CD14-positive monocyte (primary cell): ENCODE data around the gene CCDC33. TPM values are rescaled to one million over a fixed set of nuclear protein-coding genes. Genes with fewer than 3 reads are reported as not detected.

Source experiments
- DNase-seq, 3 donors: peaks; one replicate each; pipeline ENCODE4 v3.0.0-alpha.2; 2011 to 2022
- H2AFZ ChIP-seq: 2 replicates; pipeline ENCODE4 v1.6.0; 2012; ENCODE audit warnings: mild to moderate bottlenecking, low read depth, low read length, inconsistent platforms; ENCODE audit not compliant: insufficient read depth, poor library complexity, severe bottlenecking
- H3K27ac ChIP-seq, 2 donors: 1 replicate in 1 of 2; 2 replicates in 1 of 2; pipeline ENCODE4 v1.5.1; 2012 to 2013; ENCODE audit warnings: low read length in 2 of 2, control low read depth in 1 of 2, inconsistent platforms in 1 of 2, low read depth in 1 of 2, mild to moderate bottlenecking in 1 of 2
- H3K27me3 ChIP-seq, 2 donors: one replicate each; pipeline versions ENCODE4 v1.6.0 to v1.6.1; 2011 to 2013; ENCODE audit warnings: low read length in 2 of 2; ENCODE audit not compliant: control insufficient read depth in 2 of 2, insufficient read depth in 2 of 2
- H3K36me3 ChIP-seq, 2 donors: replicated peaks in 1 of 2; 1 replicate in 1 of 2; 2 replicates in 1 of 2; pipeline versions ENCODE4 v1.5.1 to v1.6.1; 2012 to 2013; ENCODE audit warnings: low read length in 2 of 2, control low read depth in 1 of 2, inconsistent platforms in 1 of 2, mild to moderate bottlenecking in 1 of 2; ENCODE audit not compliant: insufficient read depth in 2 of 2, control insufficient read depth in 1 of 2
- H3K4me1 ChIP-seq, 2 donors: 1 replicate in 1 of 2; 2 replicates in 1 of 2; pipeline versions ENCODE4 v1.5.1 to v1.6.1; 2012 to 2013; ENCODE audit warnings: low read length in 2 of 2, control low read depth in 1 of 2, inconsistent platforms in 1 of 2, mild to moderate bottlenecking in 1 of 2, moderate library complexity in 1 of 2; ENCODE audit not compliant: insufficient read depth in 2 of 2, control insufficient read depth in 1 of 2
- H3K4me2 ChIP-seq: replicated peaks from 2 replicates; pipeline ENCODE3; 2012; ENCODE audit warnings: low read length, moderate library complexity, mild to moderate bottlenecking; ENCODE audit not compliant: poor library complexity, severe bottlenecking; ENCODE audit errors: extremely low read depth
- H3K4me3 ChIP-seq, 3 experiments: fragments of 200-600 bp in 1 of 3; sonication (generic) in 1 of 3; replicated peaks in 1 of 3; 1 replicate in 2 of 3; 2 replicates in 1 of 3; pipeline ENCODE4 v1.5.1; 2011 to 2013; ENCODE audit warnings: low read length in 3 of 3, mild to moderate bottlenecking in 3 of 3, control low read depth in 2 of 3, low read depth in 2 of 3, inconsistent platforms in 1 of 3, moderate library complexity in 1 of 3
- H3K79me2 ChIP-seq: 2 replicates; pipeline ENCODE4 v1.6.0; 2012; ENCODE audit warnings: mild to moderate bottlenecking, control low read depth, inconsistent platforms, low read length, moderate library complexity; ENCODE audit not compliant: insufficient read depth
- H3K9ac ChIP-seq: 2 replicates; pipeline ENCODE4 v1.6.0; 2017; ENCODE audit warnings: low read length, mild to moderate bottlenecking; ENCODE audit not compliant: insufficient read depth, poor library complexity, severe bottlenecking
- H3K9me3 ChIP-seq, 2 donors: replicated peaks in 1 of 2; 1 replicate in 1 of 2; 2 replicates in 1 of 2; pipeline versions ENCODE4 v1.5.1 to v1.6.1; 2012 to 2013; ENCODE audit warnings: low read length in 2 of 2, control low read depth in 1 of 2; ENCODE audit not compliant: control insufficient read depth in 1 of 2, insufficient read depth in 1 of 2
- H4K20me1 ChIP-seq: 2 replicates; pipeline ENCODE4 v1.6.0; 2012; ENCODE audit warnings: mild to moderate bottlenecking, low read length, control low read depth, moderate library complexity; ENCODE audit not compliant: insufficient read depth
- H3K27ac Mint-ChIP-seq, 7 donors: one replicate each; pipeline ENCODE4 v1.8.0; 2020; ENCODE audit warnings: mild to moderate bottlenecking in 7 of 7, mixed read lengths in 7 of 7, moderate library complexity in 6 of 7, inconsistent platforms in 2 of 7
- H3K27me3 Mint-ChIP-seq, 3 donors: one replicate each; pipeline ENCODE4 v1.8.0; 2021 to 2022; ENCODE audit warnings: low read depth in 3 of 3, mild to moderate bottlenecking in 3 of 3, mixed read lengths in 3 of 3, moderate library complexity in 3 of 3, inconsistent platforms in 1 of 3
- H3K36me3 Mint-ChIP-seq, 2 donors: one replicate each; pipeline ENCODE4 v1.8.0; 2020; ENCODE audit warnings: mixed read lengths in 2 of 2, inconsistent platforms in 1 of 2, mild to moderate bottlenecking in 1 of 2
- H3K4me1 Mint-ChIP-seq: one replicate; pipeline ENCODE4 v1.8.0; 2020; ENCODE audit warnings: mild to moderate bottlenecking, mixed read lengths
- H3K4me3 Mint-ChIP-seq, 2 donors: one replicate each; pipeline ENCODE4 v1.8.0; 2020; ENCODE audit warnings: mild to moderate bottlenecking in 2 of 2, mixed read lengths in 2 of 2, moderate library complexity in 1 of 2
- H3K9me3 Mint-ChIP-seq, 7 donors: one replicate each; pipeline ENCODE4 v1.8.0; 2020 to 2022; ENCODE audit warnings: mixed read lengths in 7 of 7, mild to moderate bottlenecking in 6 of 7, moderate library complexity in 6 of 7, inconsistent platforms in 2 of 7
- CTCF ChIP-seq: fragments of 200-600 bp; IDR thresholded peaks from one replicate; pipeline ENCODE4 v1.8.0; 2022; ENCODE audit warnings: antibody characterized with exemption, mild to moderate bottlenecking
- WGBS: methylation state at CpG from one replicate; pipeline ENCODE4 v1.1.5; 2013; ENCODE audit warnings: missing lambda C conversion rate; ENCODE audit not compliant: insufficient coverage; 5-methylcytosine and 5-hydroxymethylcytosine counted together
- intact Hi-C, 2 donors: fragments of 100-400 bp; cut with micrococcal nuclease; formaldehyde crosslinking; loops; one replicate each; pipeline versions ENCODE4 v1.15.0 to v1.15.1; 2023
- polyA plus RNA-seq, 3 donors: library from polyadenylated mRNA; depleted of rRNA in 1 of 3; unstranded in 2 of 3; stranded (reverse) in 1 of 3; fragments of 300-500 nt in 2 of 3; fragments of >200 nt in 1 of 3; fragmentation: Illumina TruSeq in 2 of 3; gene quantifications; 1 replicate in 2 of 3; 2 replicates in 1 of 3; pipeline ENCODE4 v1.2.3, GENCODE V29; 2012 to 2021

The CCDC33 gene
- polyA plus RNA-seq, 3 donors, result not detected

- Mint-ChIP-seq H3K27me3 (peaks cover 4 to 17% (median 6%) of the 10 kb centered on the region in 3 donors), H3K4me3 (no peak overlapping the region), H3K27ac (no peak overlapping the region), H3K9me3 (peaks cover 0 to 1% (median 0%) of the 10 kb centered on the region in 7 donors), H3K36me3 (no peaks in the 10 kb centered on the region), H3K4me1 (no peaks in the 10 kb centered on the region)
- H4K20me1 ChIP-seq, result no peaks in the 10 kb centered on the region
- H3K27ac ChIP-seq, result no peak overlapping the region
- no peak for TF ChIP-seq CTCF
- H3K79me2 ChIP-seq, result no peaks in the 10 kb centered on the region
- WGBS, result 60% methylated on average over 4 of the region's 6 CpGs
- no peak for DNase-seq
- H2AFZ ChIP-seq, result no peak overlapping the region
- no peak overlapping the region for H3K4me2 ChIP-seq
- no peaks in the 10 kb centered on the region for H3K36me3 ChIP-seq
- no peaks in the 10 kb centered on the region for H3K9me3 ChIP-seq
- H3K4me1 ChIP-seq, result no peaks in the 10 kb centered on the region
- no peak overlapping the region for H3K4me3 ChIP-seq
- H3K9ac ChIP-seq, result no peak overlapping the region
- no peaks in the 10 kb centered on the region for H3K27me3 ChIP-seq
- intact Hi-C loops, result no loop called here
Measured at GRCh38 chr15:74264081-74264501, 28.0 kb downstream of the CCDC33 start.

- Histone ChIP-seq H3K36me3 (no peaks in the 10 kb centered on the region), H4K20me1 (no peaks in the 10 kb centered on the region), H3K79me2 (no peaks in the 10 kb centered on the region), H3K4me2 (no peak overlapping the region), H3K27me3 (no peaks in the 10 kb centered on the region), H2AFZ (no peak overlapping the region), H3K9ac (no peak overlapping the region), H3K4me3 (no peak overlapping the region), H3K27ac (no peak overlapping the region), H3K9me3 (no peaks in the 10 kb centered on the region), H3K4me1 (no peaks in the 10 kb centered on the region)
- DNase-seq, result no peak
- no peaks in the 10 kb centered on the region for H3K36me3 Mint-ChIP-seq
- no peak for TF ChIP-seq CTCF
- no peak overlapping the region for H3K27ac Mint-ChIP-seq
- H3K4me1 Mint-ChIP-seq, result no peaks in the 10 kb centered on the region
- peaks cover 10 to 18% (median 13%) of the 10 kb centered on the region in 3 donors for H3K27me3 Mint-ChIP-seq
- H3K9me3 Mint-ChIP-seq, result peaks cover 0 to 1% (median 0%) of the 10 kb centered on the region in 7 donors
- 37% methylated on average over 3 of the region's 5 CpGs for WGBS
- intact Hi-C loops, result no loop called here
- H3K4me3 Mint-ChIP-seq, result no peak overlapping the region
Measured at GRCh38 chr15:74265046-74265639, 29.0 kb downstream of the CCDC33 start.
